CD4-positive, alpha-beta T cell (primary cell): ENCODE data around the gene NIN. TPM values are rescaled to one million over a fixed set of nuclear protein-coding genes. Genes with fewer than 3 reads are reported as not detected.

Source experiments
- ATAC-seq: fragments of 200-7000 bp; cut with Tn5 transposase; one replicate; pipeline ENCODE4 v1.10.0; 2022; ENCODE audit warnings: mild to moderate bottlenecking; ENCODE audit not compliant: poor library complexity
- CTCF ChIA-PET: fragments of 350-600 bp; sonication (Branson Sonifier 250); formaldehyde crosslinking; loops from one replicate; lab custom pipeline; 2021; ENCODE audit warnings: antibody characterized with exemption, inconsistent platforms; lab: Charles Lee
- POLR2A ChIA-PET: fragments of 350-600 bp; sonication (Branson Sonifier 250); formaldehyde crosslinking; loops from one replicate; lab custom pipeline; 2021; ENCODE audit warnings: antibody characterized with exemption, inconsistent platforms; lab: Charles Lee
- DNase-seq, 14 experiments: peaks; one replicate each; pipeline ENCODE4 v3.0.0-alpha.2; 2013 to 2020; ENCODE audit warnings: mixed read lengths in 2 of 14
- H3K27ac ChIP-seq, 2 donors: one replicate each; pipeline versions ENCODE4 v1.5.1 to v1.7.0; 2013; ENCODE audit warnings: low read length in 2 of 2, low read depth in 1 of 2, mild to moderate bottlenecking in 1 of 2
- H3K27me3 ChIP-seq, 2 experiments: 1 replicate in 1 of 2; 2 replicates in 1 of 2; pipeline versions ENCODE4 v1.6.1 to v1.7.0; 2013; ENCODE audit warnings: low read length in 2 of 2, control low read depth in 1 of 2, mild to moderate bottlenecking in 1 of 2, moderate library complexity in 1 of 2; ENCODE audit not compliant: insufficient read depth in 2 of 2, control insufficient read depth in 1 of 2
- H3K36me3 ChIP-seq: one replicate; pipeline ENCODE4 v1.6.1; 2013; ENCODE audit warnings: low read length, control low read depth; ENCODE audit not compliant: insufficient read depth
- H3K4me1 ChIP-seq: one replicate; pipeline ENCODE4 v1.6.1; 2013; ENCODE audit warnings: low read length, control low read depth; ENCODE audit not compliant: insufficient read depth
- H3K4me3 ChIP-seq: one replicate; pipeline ENCODE4 v1.5.1; 2013; ENCODE audit warnings: mild to moderate bottlenecking, low read length, moderate library complexity
- H3K9me3 ChIP-seq, 2 experiments: 1 replicate in 1 of 2; 2 replicates in 1 of 2; pipeline versions ENCODE4 v1.6.1 to v1.7.0; 2013; ENCODE audit warnings: low read length in 2 of 2, mild to moderate bottlenecking in 2 of 2, control low read depth in 1 of 2, moderate library complexity in 1 of 2; ENCODE audit not compliant: control insufficient read depth in 1 of 2, insufficient read depth in 1 of 2
- H3K27ac Mint-ChIP-seq: one replicate; pipeline ENCODE4 v1.8.0; 2020; ENCODE audit warnings: mixed read lengths
- H3K27me3 Mint-ChIP-seq: one replicate; pipeline ENCODE4 v1.8.0; 2021; ENCODE audit warnings: mixed read lengths
- H3K36me3 Mint-ChIP-seq: one replicate; pipeline ENCODE4 v1.8.0; 2021; ENCODE audit warnings: low read depth, mixed read lengths
- H3K4me1 Mint-ChIP-seq: one replicate; pipeline ENCODE4 v1.8.0; 2021; ENCODE audit warnings: low read depth, mixed read lengths
- H3K4me3 Mint-ChIP-seq: one replicate; pipeline ENCODE4 v1.8.0; 2020; ENCODE audit warnings: mild to moderate bottlenecking, mixed read lengths
- H3K9me3 Mint-ChIP-seq: one replicate; pipeline ENCODE4 v1.8.0; 2020; ENCODE audit warnings: mixed read lengths
- intact Hi-C, 2 experiments: fragments of 100-400 bp; cut with DNase I in 1 of 2; cut with micrococcal nuclease in 1 of 2; formaldehyde crosslinking; loops; one replicate each; pipeline versions ENCODE4 v1.15.1 to v1.9.0; 2023 to 2025; cut with DNase I, micrococcal nuclease
- total RNA-seq, 174 experiments: library from RNA in 2 of 174; stranded (reverse) in 2 of 174; gene quantifications; one replicate each; pipeline ENCODE4 v1.2.3 and lab custom pipeline; 2021 to 2026
- TF ChIP-seq, protein P1 (sequence below): fragments of 200-600 bp; IDR thresholded peaks from one replicate; pipeline ENCODE4 v1.8.0; 2022; ENCODE audit warnings: antibody characterized with exemption, mild to moderate bottlenecking

The NIN gene
- total RNA-seq, 2 experiments from 2014 or later, result 96.8 to 98.5 TPM

DNA sequence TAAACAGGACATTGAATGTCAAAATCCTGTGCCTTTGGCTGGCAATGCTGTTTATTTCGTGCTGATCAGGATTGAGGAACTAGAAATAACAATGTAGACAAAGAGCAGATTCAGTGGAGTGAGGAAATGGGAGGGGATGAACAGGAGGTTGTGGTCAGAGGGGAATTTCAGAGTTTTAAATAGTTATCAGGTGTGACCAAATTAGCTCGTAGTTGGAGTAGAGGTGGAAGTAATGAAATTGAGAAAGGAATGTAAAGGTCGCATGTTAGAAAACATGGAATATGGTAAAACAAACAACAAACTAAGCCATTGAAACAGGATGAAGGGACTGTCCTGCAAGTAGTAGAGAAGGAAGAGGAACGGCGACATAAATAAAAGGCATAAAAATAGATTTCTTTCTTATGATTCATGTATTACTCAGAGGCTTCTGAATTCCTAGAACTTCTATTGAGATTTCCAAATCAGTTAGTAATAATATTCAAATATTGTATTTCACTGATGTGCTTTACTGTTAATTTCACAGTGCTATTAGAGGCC is 153.4 kb downstream of the NIN start:
- Histone ChIP-seq H3K4me3 (no peak overlapping the region), H3K9me3 (no peaks in the 10 kb centered on the region), H3K27me3 (no peaks in the 10 kb centered on the region), H3K36me3 (no peaks in the 10 kb centered on the region), H3K4me1 (no peaks in the 10 kb centered on the region), H3K27ac (no peak overlapping the region)
- intact Hi-C loops, result no loop called here
- Mint-ChIP-seq H3K4me1 (peaks cover 10% of the 10 kb centered on the region), H3K4me3 (no peak overlapping the region), H3K27ac (no peak overlapping the region), H3K27me3 (no peaks in the 10 kb centered on the region), H3K9me3 (peaks cover 4% of the 10 kb centered on the region), H3K36me3 (no peaks in the 10 kb centered on the region)
- ATAC-seq (no peak), DNase-seq (peak in 2 of 14 experiments; percentile 32 to 34)
- TF ChIP-seq, protein P1, sequence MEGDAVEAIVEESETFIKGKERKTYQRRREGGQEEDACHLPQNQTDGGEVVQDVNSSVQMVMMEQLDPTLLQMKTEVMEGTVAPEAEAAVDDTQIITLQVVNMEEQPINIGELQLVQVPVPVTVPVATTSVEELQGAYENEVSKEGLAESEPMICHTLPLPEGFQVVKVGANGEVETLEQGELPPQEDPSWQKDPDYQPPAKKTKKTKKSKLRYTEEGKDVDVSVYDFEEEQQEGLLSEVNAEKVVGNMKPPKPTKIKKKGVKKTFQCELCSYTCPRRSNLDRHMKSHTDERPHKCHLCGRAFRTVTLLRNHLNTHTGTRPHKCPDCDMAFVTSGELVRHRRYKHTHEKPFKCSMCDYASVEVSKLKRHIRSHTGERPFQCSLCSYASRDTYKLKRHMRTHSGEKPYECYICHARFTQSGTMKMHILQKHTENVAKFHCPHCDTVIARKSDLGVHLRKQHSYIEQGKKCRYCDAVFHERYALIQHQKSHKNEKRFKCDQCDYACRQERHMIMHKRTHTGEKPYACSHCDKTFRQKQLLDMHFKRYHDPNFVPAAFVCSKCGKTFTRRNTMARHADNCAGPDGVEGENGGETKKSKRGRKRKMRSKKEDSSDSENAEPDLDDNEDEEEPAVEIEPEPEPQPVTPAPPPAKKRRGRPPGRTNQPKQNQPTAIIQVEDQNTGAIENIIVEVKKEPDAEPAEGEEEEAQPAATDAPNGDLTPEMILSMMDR, result no peak
- POLR2A ChIA-PET, result no interaction called here
- CTCF ChIA-PET, result no interaction called here

- ChIA-PET POLR2A (no interaction called here), CTCF (no interaction called here)
- Mint-ChIP-seq H3K27ac (no peak overlapping the region), H3K4me1 (peaks cover 10% of the 10 kb centered on the region), H3K9me3 (peaks cover 4% of the 10 kb centered on the region), H3K27me3 (no peaks in the 10 kb centered on the region), H3K36me3 (no peaks in the 10 kb centered on the region), H3K4me3 (no peak overlapping the region)
- ATAC-seq (no peak), DNase-seq (no peak)
- Histone ChIP-seq H3K27me3 (no peaks in the 10 kb centered on the region), H3K27ac (no peak overlapping the region), H3K9me3 (no peaks in the 10 kb centered on the region), H3K4me3 (no peak overlapping the region), H3K4me1 (no peaks in the 10 kb centered on the region), H3K36me3 (no peaks in the 10 kb centered on the region)
- TF ChIP-seq, protein P1, result no peak
- intact Hi-C loops, result no loop called here
Observed at GRCh38 chr14:50676814-50677516, 154.0 kb downstream of the NIN start.

DNA sequence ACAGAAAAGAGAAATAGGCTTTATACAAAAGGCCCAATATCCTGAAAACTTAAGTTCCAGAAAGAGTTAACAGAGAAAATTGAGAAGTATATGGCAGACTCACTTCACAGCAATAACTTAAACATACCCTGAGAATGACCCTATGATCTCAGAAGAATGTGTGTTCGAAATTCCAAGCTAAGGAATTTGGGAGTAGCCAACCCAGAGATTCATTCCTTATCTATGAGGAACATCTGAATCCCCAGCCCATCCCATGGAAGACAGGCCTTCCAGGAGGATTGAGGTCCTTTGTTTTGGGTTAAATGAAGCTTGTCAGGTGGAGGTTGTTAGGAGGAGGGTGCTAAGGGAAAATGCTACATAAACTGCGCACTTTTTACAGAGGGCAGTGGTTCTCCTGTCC is 155.4 kb downstream of the NIN start:
- peaks cover 10% of the 10 kb centered on the region for H3K4me1 Mint-ChIP-seq
- DNase-seq (no peak), ATAC-seq (no peak)
- H3K27ac Mint-ChIP-seq, result no peak overlapping the region
- no peak overlapping the region for H3K27ac ChIP-seq
- H3K4me3 ChIP-seq, result no peak overlapping the region
- no peaks in the 10 kb centered on the region for H3K36me3 ChIP-seq
- H3K9me3 Mint-ChIP-seq, result peaks cover under 1% of the 10 kb centered on the region
- POLR2A ChIA-PET, result no interaction called here
- intact Hi-C loops, result no loop called here
- H3K9me3 ChIP-seq, result no peaks in the 10 kb centered on the region
- no peaks in the 10 kb centered on the region for H3K27me3 Mint-ChIP-seq
- no peaks in the 10 kb centered on the region for H3K27me3 ChIP-seq
- TF ChIP-seq, protein P1, result no peak
- CTCF ChIA-PET, result no interaction called here
- H3K4me1 ChIP-seq, result no peaks in the 10 kb centered on the region
- H3K36me3 Mint-ChIP-seq, result no peaks in the 10 kb centered on the region
- no peak overlapping the region for H3K4me3 Mint-ChIP-seq
